GM04503 (cell line): ENCODE measurements around the gene DUSP5.

Source experiments
- DNase-seq: peaks from one replicate; pipeline ENCODE4 v3.0.0-alpha.2; 2012; ENCODE audit warnings: low read depth

The DUSP5 gene

GRCh38 chr10:110481919-110482318, 15.8 kb upstream of the DUSP5 start:
- no peak for DNase-seq

DNA sequence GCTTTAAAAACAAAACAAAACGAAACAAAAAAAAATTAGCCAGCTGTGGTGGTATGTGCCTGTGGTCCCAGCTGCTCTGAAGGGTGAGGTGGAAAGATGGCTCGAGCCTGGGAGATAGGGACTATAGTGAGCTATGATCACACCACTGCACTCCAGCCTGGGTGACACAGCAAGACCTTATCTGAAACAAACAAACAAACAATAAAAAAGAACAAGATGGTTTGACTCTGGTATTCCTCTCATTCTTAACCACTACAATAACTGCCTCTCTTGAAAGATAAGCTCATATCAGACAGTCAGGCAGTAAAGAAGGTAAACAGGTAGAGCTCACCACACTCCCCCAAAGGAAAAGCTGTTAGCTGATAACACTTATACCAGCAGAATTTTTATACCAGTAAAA, 14.1 kb upstream of the DUSP5 start:
- DNase-seq: no peak

- DNase-seq: no peak
These were observed 12.2 kb upstream of the DUSP5 start for GRCh38 chr10:110485541-110485940.

GRCh38 chr10:110486680-110487410, 10.9 kb upstream of the DUSP5 start:
- DNase-seq: no peak

- no peak for DNase-seq
These were observed 10.0 kb upstream of the DUSP5 start for GRCh38 chr10:110487411-110488331.

DNA sequence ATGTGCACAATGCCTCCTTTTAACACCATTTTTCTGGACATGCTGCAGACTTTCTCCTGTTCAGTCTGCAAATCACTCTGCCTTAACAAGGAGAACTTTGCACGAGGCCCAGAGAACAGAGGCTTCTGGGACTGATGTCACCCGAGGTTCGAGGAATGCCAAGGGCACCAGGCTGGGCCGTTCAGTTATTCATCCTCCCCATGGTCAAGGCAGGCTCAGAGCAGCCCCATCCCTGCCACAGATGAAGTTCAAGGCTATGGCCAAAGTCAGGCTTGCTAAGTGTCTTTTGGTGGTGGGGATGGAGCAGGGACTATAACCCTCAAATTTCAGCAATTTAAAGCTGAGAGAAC, 9.4 kb upstream of the DUSP5 start:
- DNase-seq: no peak

DNA sequence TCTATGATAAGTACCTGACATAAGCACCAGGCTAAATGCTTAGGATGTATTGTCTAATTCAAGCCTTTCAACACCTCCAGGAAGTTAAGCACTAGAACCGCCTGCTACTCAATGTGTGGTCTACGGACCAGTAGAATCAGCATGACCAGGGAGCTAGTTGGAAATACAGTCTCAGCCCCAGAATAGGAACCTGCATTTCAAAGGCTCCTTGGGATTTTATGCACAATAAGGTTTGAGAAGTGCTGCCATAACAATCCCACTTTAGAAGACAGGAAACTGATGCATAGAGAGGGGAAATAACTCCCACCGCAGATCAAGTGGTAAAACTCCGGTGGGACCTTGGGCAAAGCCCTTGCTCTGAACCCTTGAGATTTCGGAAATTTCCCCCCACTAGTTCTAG, 8.8 kb upstream of the DUSP5 start:
- DNase-seq: no peak

DNA sequence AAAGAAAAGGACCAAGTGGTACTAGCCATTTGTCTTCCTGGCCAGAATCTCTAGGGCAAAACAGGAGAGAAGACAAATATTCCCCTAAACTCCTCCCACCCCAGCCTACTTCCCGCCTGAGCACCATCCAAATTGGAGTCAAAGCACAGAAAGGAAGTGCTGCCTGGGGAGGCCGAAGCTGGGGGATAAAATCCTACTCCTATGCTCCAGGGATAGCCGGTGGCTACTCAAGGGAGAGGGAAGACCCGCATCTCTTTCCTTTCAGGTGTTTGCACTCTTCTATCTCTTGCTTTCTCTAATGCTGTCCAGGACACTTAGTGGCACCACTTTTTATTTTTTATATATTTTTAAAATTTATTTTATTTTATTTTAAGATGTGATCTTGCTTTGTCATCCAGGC, 7.1 kb upstream of the DUSP5 start:
- DNase-seq: no peak

- no peak for DNase-seq
These were observed 6.4 kb upstream of the DUSP5 start for GRCh38 chr10:110491346-110491745.

- DNase-seq: no peak
These were observed 5.5 kb upstream of the DUSP5 start for GRCh38 chr10:110492069-110492822.

DNA sequence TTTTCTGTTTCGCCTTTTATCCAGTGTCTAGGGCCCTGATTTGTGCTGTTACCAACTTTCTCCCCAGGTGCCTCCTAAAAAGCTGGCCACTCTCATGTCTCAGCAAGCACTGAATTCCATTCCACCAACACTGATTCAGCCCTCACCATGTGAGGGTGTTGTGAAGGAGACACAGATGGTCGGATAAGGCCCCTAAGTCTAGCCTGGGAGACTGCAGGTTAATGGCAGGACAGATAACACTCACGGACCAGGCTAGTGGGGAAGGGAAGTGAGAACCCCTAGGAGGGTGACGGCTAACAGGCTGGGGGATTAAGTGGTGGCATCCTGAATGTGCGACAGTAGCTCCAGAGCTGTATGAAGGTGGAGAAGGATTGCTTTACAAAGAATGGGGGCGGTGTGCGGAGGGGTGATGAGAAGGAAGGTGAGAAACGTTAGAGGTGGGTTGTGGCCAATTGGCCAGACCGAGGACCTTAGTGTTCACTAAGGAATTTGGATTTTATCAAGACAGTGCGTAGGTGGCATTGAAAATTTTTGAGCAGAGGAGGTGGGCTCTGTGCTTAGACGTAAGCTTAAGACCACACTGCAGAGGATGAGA, 3.8 kb upstream of the DUSP5 start:
- DNase-seq: no peak

DNA sequence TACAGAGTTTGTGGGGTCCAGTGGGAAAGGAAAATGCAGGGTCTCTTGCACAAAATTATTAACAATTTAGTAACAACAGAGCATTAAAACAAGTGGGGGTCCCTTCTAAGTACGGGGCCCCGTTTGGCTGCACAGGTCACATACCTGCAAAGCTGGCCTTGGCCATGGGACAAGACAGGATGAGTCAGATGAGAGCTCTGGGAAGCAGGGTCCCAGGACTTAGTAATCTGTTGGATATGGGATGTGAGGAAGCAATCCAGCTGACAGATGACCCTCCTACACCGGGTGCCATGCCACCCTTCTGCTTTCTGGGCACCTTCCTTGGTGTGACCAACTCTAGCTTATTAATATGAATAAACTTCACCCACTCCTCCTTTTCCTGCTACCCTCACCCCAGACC, 3.2 kb upstream of the DUSP5 start:
- no peak for DNase-seq

DNA sequence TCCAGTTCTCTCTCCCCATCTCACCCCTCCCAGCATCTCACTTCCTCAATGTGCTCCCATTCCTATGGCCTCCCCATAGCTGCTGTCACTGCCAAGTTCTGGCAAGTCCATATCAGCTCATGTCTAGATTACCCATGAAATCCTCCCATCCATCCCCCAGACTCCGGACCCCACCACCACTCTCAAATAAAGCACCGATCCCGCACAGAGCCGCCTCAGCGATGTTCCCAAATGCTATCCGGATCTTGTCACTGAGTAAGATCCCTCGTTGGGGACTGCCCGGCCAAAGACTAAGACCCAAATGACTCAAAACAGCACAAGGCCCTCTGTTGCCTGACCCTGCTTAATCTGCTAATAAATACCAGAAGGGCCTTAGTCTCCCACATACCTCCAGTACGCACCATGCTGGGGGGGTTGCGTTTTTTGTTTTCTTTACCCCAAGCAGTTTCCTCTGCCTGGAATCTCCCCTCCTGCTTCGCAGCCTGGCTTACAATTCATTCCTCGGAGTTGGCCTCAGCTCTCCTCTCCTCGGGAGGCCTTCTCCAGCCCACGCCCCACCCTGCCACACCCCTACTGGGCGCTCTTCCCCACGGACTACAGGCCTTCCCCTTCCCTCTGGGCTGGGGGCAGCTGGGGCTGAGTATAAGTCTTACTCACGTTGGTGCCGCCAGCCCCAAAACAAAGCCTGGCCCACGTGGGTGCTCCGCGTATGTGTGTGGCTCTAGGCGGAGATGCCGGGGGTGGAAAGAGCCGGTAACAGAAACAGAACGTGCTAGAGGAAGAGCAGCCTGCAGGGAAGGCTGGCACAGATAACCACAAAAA, 1.8 kb upstream of the DUSP5 start:
- no peak for DNase-seq

DNA sequence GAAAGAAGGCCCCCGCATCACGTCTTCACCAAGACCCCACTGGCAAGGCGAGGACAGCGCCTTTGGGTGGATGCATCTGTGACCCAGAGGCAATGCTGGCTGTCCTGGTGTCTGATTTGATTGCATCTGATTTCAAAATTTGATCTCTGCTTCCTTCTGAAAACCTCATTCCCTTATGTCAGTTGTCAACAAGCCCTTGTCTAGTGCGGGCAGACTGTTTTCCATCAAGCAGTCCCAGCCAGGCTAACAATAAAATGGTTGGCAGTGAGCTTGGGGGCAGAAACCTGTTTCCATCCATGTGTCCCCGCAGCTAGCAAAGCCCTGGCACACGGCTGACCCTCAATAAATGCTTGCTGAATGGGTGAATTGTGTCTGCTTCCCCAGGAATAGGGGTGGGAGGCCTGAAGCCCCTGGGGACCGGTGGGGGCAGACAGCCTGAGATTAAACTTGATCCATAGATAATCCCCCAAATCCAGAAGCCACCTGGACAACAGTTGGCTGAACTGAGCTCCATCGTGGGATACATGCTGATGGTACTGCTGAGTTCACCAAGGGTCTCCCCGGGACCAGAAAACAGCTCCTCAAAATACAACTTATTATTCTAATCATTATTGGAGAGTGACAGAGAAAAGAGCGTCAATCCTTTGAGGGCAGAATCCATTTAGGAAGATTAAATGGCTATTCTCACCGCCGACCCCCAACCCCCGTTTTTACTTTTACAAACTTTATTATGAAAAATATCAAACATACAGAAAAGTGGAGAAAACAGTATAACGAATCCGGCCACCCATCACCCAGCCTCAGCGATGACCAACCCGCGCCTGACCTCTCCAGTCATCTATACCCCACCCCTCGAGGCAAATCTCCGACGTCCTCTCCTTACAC, 912 bp upstream of the DUSP5 start:
- no peak for DNase-seq

DNA sequence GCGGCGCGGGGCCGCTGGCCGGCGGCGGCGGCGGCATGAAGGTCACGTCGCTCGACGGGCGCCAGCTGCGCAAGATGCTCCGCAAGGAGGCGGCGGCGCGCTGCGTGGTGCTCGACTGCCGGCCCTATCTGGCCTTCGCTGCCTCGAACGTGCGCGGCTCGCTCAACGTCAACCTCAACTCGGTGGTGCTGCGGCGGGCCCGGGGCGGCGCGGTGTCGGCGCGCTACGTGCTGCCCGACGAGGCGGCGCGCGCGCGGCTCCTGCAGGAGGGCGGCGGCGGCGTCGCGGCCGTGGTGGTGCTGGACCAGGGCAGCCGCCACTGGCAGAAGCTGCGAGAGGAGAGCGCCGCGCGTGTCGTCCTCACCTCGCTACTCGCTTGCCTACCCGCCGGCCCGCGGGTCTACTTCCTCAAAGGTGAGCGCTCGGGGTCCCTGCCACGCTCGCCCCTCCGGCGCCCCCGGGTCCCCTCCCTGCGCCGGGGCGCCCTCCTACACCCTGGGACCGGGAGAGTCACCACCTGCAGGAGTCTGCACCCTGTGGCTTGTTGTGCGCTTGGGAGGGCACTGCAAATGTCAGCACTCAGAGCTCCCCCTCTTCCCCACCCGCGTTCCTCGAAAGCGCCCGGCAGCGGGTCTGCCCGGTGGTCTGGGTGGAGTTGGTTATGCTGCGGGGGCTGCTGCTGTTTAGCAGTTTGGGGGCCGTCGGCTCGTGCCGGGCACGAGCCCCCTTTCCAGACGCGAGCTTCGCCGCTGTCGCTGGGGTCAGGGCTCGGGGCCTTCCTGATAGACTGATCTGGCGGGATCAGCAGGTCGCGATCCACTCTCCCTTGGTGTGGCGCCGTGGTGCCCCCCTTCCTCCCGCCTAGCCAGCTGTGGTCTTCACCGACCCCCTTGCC, 627 bp downstream of the DUSP5 start:
- no peak for DNase-seq

DNA sequence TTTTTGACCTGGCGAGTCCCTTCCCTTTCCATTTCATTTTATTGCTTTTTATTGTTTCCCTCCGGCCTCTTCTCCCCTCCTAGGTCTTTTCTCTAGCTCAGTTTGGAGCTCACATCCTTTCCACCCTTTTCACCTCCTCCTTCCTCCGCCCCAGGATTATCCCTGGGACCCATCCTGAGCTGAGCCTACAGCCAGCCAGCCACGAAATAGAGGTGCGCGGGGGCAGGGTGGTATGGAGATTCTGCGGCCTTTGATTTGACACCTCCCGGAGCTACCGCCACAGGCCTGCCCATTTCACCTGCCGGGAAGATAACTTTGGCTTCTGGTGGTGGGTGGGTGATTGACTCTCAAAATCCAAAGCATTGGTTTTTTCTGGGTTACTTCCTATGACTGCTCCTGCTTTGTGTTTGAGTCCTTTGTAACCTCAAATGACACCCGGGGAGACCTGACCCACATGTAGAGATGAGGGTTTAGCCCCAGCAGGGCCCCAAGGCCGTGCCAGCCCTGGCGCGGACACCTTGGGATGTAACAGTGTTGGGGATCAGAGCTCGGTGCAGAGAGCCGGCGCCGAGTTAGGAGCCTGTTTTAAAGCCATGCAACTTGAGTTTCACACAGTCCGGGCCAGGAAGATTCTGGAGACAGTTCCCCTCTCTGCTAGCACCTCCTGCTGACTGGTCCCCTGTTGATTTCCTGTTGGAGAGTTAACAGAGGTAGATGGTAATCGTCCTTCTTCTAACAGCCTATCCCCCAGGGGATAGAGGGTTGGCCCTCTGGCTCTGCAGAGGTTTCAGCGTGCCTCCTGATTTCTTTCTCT, 1.5 kb downstream of the DUSP5 start:
- no peak for DNase-seq

DNA sequence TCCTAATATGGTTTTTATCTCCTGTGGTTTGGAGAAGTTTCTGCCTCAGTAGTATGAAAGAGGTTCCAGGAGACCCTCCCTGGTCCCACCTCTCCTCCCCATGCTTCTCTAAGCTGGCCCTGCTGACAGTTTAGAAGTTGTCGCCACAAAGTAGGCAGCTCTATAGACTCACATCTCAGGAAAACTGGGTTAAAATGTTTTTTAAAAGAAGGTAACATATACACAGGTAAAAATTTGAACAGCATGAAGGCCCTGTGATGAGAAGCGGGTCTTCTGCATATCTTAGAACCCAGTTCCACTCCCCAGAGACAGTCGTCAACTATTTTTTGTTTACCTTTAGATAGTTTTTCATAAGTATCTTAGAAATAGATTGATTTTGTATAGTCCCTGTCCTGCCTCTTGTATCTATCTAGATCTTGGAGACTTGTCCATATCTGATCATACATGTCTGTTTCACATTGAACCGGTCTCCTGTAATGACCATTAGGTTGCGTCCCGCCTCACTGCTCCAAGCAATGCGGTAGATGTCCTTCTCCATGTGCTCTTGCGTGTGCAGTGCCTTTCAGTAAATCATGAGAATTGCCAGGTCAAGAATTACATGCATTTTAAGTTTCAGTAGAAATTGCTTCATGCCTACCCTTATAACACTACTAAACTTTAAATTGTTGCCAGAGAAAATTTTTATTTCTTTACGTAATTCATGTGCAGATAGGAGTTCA, 2.2 kb downstream of the DUSP5 start:
- DNase-seq: no peak

DNA sequence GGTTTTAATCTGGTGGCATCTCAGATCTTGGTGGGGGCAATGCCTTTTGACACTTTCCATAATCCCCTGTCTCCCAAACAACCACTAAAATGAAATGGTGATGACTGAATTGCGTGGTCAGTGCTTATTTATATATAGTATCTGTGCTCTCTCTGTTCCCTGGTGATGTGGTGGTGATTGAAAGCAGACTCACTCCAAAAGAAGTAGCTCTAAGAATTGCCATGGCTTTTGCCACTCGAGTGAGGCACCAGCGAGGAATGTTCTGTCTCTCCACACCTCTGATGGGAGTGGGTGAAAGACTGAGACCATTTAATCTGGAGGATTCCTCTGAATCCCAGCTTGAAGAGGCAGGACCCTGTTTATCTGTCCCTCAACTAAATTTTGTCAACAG, 2.8 kb downstream of the DUSP5 start:
- no peak for DNase-seq
